ENCODE measurements around the gene VPS13A. TPM values are rescaled to one million over a fixed set of nuclear protein-coding genes. Genes with fewer than 3 reads are reported as not detected.

Gene VPS13A
- total and polyA plus RNA-seq, 9 of the 15 experiments (the other 6 are each of a cell fraction or from before 2014, with no cell fraction given) = 5.6 to 29.9 (median 14.7) TPM

DNA sequence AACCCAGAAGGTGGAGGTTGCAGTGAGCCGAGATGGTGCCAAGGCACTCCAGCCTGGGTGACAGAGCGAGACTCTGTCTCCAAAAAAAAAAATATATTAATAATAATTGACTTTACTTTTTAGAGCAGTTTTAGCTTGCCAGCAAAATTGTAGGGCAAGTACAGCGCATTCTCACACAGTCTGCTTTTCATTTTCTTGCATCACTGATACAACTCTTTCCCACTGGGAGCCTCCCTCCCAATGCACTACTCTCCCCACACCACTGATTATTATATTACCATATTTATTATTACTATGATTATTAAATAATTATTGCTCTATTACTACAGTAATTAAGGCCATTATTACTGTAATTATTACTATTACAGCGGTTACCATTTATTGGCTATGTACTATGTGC is 257.9 kb downstream of the VPS13A start (continued):
- no peak for TF ChIP-seq ESRRB (CRISPR knock-in tag; IDR thresholded peaks at IDR 0.05; ENCODE audit: borderline replicate concordance)
- TF ChIP-seq TEAD4 (IDR thresholded peaks at IDR 0.05; ENCODE audit: low read length) = no peak
- no peak for TF ChIP-seq TEAD4 (CRISPR knock-in tag; IDR thresholded peaks at IDR 0.05; ENCODE audit: borderline replicate concordance)
- TF ChIP-seq ZNF239 (CRISPR knock-in tag; IDR thresholded peaks at IDR 0.05) = no peak
- TF ChIP-seq, protein P1, sequence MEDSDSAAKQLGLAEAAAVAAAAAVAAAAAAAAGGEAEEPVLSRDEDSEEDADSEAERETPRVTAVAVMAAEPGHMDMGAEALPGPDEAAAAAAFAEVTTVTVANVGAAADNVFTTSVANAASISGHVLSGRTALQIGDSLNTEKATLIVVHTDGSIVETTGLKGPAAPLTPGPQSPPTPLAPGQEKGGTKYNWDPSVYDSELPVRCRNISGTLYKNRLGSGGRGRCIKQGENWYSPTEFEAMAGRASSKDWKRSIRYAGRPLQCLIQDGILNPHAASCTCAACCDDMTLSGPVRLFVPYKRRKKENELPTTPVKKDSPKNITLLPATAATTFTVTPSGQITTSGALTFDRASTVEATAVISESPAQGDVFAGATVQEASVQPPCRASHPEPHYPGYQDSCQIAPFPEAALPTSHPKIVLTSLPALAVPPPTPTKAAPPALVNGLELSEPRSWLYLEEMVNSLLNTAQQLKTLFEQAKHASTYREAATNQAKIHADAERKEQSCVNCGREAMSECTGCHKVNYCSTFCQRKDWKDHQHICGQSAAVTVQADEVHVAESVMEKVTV (CRISPR knock-in tag; IDR thresholded peaks at IDR 0.05) = no peak
- TF ChIP-seq NR4A1 (CRISPR knock-in tag; IDR thresholded peaks at IDR 0.05) = no peak
- TF ChIP-seq NR4A1 (tag; IDR thresholded peaks at IDR 0.05) = no peak
- TF ChIP-seq, protein P2, sequence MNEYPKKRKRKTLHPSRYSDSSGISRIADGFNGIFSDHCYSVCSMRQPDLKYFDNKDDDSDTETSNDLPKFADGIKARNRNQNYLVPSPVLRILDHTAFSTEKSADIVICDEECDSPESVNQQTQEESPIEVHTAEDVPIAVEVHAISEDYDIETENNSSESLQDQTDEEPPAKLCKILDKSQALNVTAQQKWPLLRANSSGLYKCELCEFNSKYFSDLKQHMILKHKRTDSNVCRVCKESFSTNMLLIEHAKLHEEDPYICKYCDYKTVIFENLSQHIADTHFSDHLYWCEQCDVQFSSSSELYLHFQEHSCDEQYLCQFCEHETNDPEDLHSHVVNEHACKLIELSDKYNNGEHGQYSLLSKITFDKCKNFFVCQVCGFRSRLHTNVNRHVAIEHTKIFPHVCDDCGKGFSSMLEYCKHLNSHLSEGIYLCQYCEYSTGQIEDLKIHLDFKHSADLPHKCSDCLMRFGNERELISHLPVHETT (CRISPR knock-in tag; conservative IDR thresholded peaks at IDR 0.05 in 1 of 2, IDR thresholded peaks at IDR 0.05 in 1 of 2) = no peak
- TF ChIP-seq, protein P3, sequence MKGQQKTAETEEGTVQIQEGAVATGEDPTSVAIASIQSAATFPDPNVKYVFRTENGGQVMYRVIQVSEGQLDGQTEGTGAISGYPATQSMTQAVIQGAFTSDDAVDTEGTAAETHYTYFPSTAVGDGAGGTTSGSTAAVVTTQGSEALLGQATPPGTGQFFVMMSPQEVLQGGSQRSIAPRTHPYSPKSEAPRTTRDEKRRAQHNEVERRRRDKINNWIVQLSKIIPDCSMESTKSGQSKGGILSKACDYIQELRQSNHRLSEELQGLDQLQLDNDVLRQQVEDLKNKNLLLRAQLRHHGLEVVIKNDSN (CRISPR knock-in tag; IDR thresholded peaks at IDR 0.05) = no peak
- no peak for TF ChIP-seq HSF4 (CRISPR knock-in tag; IDR thresholded peaks at IDR 0.05; ENCODE audit: borderline replicate concordance)
- no peak for TF ChIP-seq RBM39 (optimal IDR thresholded peaks at IDR 0.05; ENCODE audit: low read depth, low read length)
- TF ChIP-seq, protein P4, sequence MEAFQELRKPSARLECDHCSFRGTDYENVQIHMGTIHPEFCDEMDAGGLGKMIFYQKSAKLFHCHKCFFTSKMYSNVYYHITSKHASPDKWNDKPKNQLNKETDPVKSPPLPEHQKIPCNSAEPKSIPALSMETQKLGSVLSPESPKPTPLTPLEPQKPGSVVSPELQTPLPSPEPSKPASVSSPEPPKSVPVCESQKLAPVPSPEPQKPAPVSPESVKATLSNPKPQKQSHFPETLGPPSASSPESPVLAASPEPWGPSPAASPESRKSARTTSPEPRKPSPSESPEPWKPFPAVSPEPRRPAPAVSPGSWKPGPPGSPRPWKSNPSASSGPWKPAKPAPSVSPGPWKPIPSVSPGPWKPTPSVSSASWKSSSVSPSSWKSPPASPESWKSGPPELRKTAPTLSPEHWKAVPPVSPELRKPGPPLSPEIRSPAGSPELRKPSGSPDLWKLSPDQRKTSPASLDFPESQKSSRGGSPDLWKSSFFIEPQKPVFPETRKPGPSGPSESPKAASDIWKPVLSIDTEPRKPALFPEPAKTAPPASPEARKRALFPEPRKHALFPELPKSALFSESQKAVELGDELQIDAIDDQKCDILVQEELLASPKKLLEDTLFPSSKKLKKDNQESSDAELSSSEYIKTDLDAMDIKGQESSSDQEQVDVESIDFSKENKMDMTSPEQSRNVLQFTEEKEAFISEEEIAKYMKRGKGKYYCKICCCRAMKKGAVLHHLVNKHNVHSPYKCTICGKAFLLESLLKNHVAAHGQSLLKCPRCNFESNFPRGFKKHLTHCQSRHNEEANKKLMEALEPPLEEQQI (IDR thresholded peaks at IDR 0.05) = no peak
- no peak for TF ChIP-seq ZNF384 (IDR thresholded peaks at IDR 0.05; ENCODE audit: low read depth, low read length)

Measured in K562 (cell line).